Glomerular visceral epithelial cell (primary cell): Measurements from ENCODE around the gene CDH10.
A peak's percentile ranks its signal among the peaks of the same experiment; 100 is the strongest.

Experiments used
- DNase-seq: peaks from one replicate; pipeline ENCODE4 v3.0.0-alpha.2; 2016; ENCODE audit errors: extremely low spot score

CDH10 gene

GRCh38 chr5:24644761-24645160 is at the start of gene CDH10:
CDH10 (minus strand) TSS chr5:24644978; CDS start chr5:24593490, 51,488 bp downstream.
- peak; percentile 42 for DNase-seq

- no peak for DNase-seq
Observed at GRCh38 chr5:24693609-24694008, 48.8 kb upstream of the CDH10 start.

GRCh38 chr5:24691074-24691473 is 46.3 kb upstream of the CDH10 start:
- no peak for DNase-seq

- no peak for DNase-seq
Observed at GRCh38 chr5:24681106-24681505, 36.3 kb upstream of the CDH10 start.

- DNase-seq, result no peak
Observed at GRCh38 chr5:24668050-24668449, 23.3 kb upstream of the CDH10 start.

GRCh38 chr5:24649531-24649930 is 4.8 kb upstream of the CDH10 start:
- no peak for DNase-seq

- DNase-seq, result no peak
Observed at GRCh38 chr5:24646915-24647314, 2.1 kb upstream of the CDH10 start.

- DNase-seq, result no peak
Observed at GRCh38 chr5:24645483-24645882, 705 bp upstream of the CDH10 start.

GRCh38 chr5:24643880-24644279 is 898 bp downstream of the CDH10 start:
- no peak for DNase-seq

GRCh38 chr5:24643156-24643555 is 1.6 kb downstream of the CDH10 start:
- no peak for DNase-seq

GRCh38 chr5:24642022-24642421 is 2.8 kb downstream of the CDH10 start:
- peak; percentile 28 for DNase-seq

- DNase-seq, result no peak
Observed at GRCh38 chr5:24635209-24635608, 9.6 kb downstream of the CDH10 start.

- peak; percentile 51 for DNase-seq
Observed at GRCh38 chr5:24633715-24634325, 11.0 kb downstream of the CDH10 start.

GRCh38 chr5:24632353-24632752 is 12.4 kb downstream of the CDH10 start:
- no peak for DNase-seq

- DNase-seq, result no peak
Observed at GRCh38 chr5:24630918-24631317, 13.9 kb downstream of the CDH10 start.

- no peak for DNase-seq
Observed at GRCh38 chr5:24629798-24630197, 15.0 kb downstream of the CDH10 start.

- DNase-seq, result no peak
Observed at GRCh38 chr5:24624872-24625271, 19.9 kb downstream of the CDH10 start.

- no peak for DNase-seq
Observed at GRCh38 chr5:24623624-24624023, 21.2 kb downstream of the CDH10 start.

- DNase-seq, result no peak
Observed at GRCh38 chr5:24623031-24623430, 21.7 kb downstream of the CDH10 start.

GRCh38 chr5:24621792-24622191 is 23.0 kb downstream of the CDH10 start:
- DNase-seq, result peak; percentile 7

GRCh38 chr5:24616566-24616965 is 28.2 kb downstream of the CDH10 start:
- no peak for DNase-seq

GRCh38 chr5:24615159-24615558 is 29.6 kb downstream of the CDH10 start:
- DNase-seq, result no peak

- DNase-seq, result peak; percentile 55
Observed at GRCh38 chr5:24609706-24610105, 35.1 kb downstream of the CDH10 start.

- no peak for DNase-seq
Observed at GRCh38 chr5:24606971-24607370, 37.8 kb downstream of the CDH10 start.
